H9 (cell line): ENCODE results near the gene STON2. TPM values are rescaled to one million over a fixed set of nuclear protein-coding genes. Genes with fewer than 3 reads are reported as not detected.

ENCODE experiments used
- DNase-seq: peaks from one replicate; pipeline ENCODE4 v3.0.0-alpha.2; 2017
- H2AFZ ChIP-seq: one replicate; pipeline ENCODE4 v1.6.1; 2013; ENCODE audit warnings: mild to moderate bottlenecking, low read length, control low read depth, moderate library complexity
- H2AK5ac ChIP-seq: 2 replicates; pipeline ENCODE4 v1.6.1; 2013; ENCODE audit warnings: low read length, control low read depth, mixed read lengths; ENCODE audit not compliant: insufficient read length
- H2BK120ac ChIP-seq: one replicate; pipeline ENCODE4 v1.6.1; 2013; ENCODE audit warnings: low read depth, mild to moderate bottlenecking, low read length, control low read depth, inconsistent platforms; ENCODE audit not compliant: poor library complexity, severe bottlenecking
- H2BK12ac ChIP-seq: 2 replicates; pipeline ENCODE4 v1.6.1; 2013; ENCODE audit warnings: low read length, control low read depth, mixed read lengths, low read depth; ENCODE audit not compliant: insufficient read length
- H2BK15ac ChIP-seq: 2 replicates; pipeline ENCODE4 v1.6.1; 2013; ENCODE audit warnings: low read depth, low read length, control low read depth
- H2BK20ac ChIP-seq: one replicate; pipeline ENCODE4 v1.6.1; 2013; ENCODE audit warnings: low read depth, mild to moderate bottlenecking, low read length, control low read depth, inconsistent platforms; ENCODE audit not compliant: poor library complexity, severe bottlenecking
- H2BK5ac ChIP-seq: 2 replicates; pipeline ENCODE4 v1.6.1; 2013; ENCODE audit warnings: low read length, control low read depth, mixed read lengths; ENCODE audit not compliant: insufficient read length
- H3K14ac ChIP-seq: 2 replicates; pipeline ENCODE4 v1.6.1; 2013; ENCODE audit warnings: low read length, control low read depth; ENCODE audit not compliant: insufficient read depth
- H3K18ac ChIP-seq: 2 replicates; pipeline ENCODE4 v1.6.1; 2013; ENCODE audit warnings: low read depth, mild to moderate bottlenecking, mixed read lengths, low read length, control low read depth; ENCODE audit not compliant: insufficient read length
- H3K23ac ChIP-seq: 2 replicates; pipeline ENCODE4 v1.6.1; 2013; ENCODE audit warnings: low read length, control low read depth, mixed read lengths, low read depth; ENCODE audit not compliant: insufficient read length
- H3K23me2 ChIP-seq: 2 replicates; pipeline ENCODE4 v1.6.1; 2013; ENCODE audit warnings: low read depth, mild to moderate bottlenecking, mixed read lengths, low read length, control low read depth; ENCODE audit not compliant: insufficient read length, poor library complexity, severe bottlenecking
- H3K27ac ChIP-seq: 2 replicates; pipeline ENCODE4 v1.5.1; 2013; ENCODE audit warnings: low read length, control low read depth, mixed read lengths, low read depth; ENCODE audit not compliant: insufficient read length
- H3K27me3 ChIP-seq: 2 replicates; pipeline ENCODE4 v1.6.1; 2013; ENCODE audit warnings: low read length, control low read depth, inconsistent platforms; ENCODE audit not compliant: insufficient read depth
- H3K4ac ChIP-seq: 2 replicates; pipeline ENCODE4 v1.6.1; 2013; ENCODE audit warnings: low read depth, mild to moderate bottlenecking, control low read depth, inconsistent platforms, low read length, moderate library complexity
- H3K4me1 ChIP-seq: 2 replicates; pipeline ENCODE4 v1.6.1; 2013; ENCODE audit warnings: low read length, control low read depth, inconsistent platforms; ENCODE audit not compliant: insufficient read depth
- H3K4me2 ChIP-seq: 2 replicates; pipeline ENCODE4 v1.6.1; 2013; ENCODE audit warnings: low read length, control low read depth, mixed read lengths; ENCODE audit not compliant: insufficient read length, insufficient read depth
- H3K56ac ChIP-seq: 2 replicates; pipeline ENCODE4 v1.6.1; 2013; ENCODE audit warnings: low read depth, mild to moderate bottlenecking, mixed read lengths, low read length, control low read depth; ENCODE audit not compliant: insufficient read length
- H3K79me1 ChIP-seq: 2 replicates; pipeline ENCODE4 v1.6.1; 2013; ENCODE audit warnings: low read depth, mild to moderate bottlenecking, moderate library complexity, low read length, control low read depth, inconsistent platforms; ENCODE audit not compliant: insufficient read depth, poor library complexity, severe bottlenecking
- H3K79me2 ChIP-seq: 2 replicates; pipeline ENCODE4 v1.6.1; 2013; ENCODE audit warnings: low read length, control low read depth, inconsistent platforms; ENCODE audit not compliant: insufficient read depth
- H3K9ac ChIP-seq: 2 replicates; pipeline ENCODE4 v1.6.1; 2013; ENCODE audit warnings: low read length, control low read depth, mixed read lengths; ENCODE audit not compliant: insufficient read length; ENCODE audit errors: extremely low read depth
- H3K9me3 ChIP-seq: one replicate; pipeline ENCODE4 v1.6.1; 2013; ENCODE audit warnings: low read depth, low read length, inconsistent platforms; ENCODE audit not compliant: control insufficient read depth
- H3T11ph ChIP-seq: one replicate; pipeline ENCODE4 v1.6.1; 2013; ENCODE audit warnings: mild to moderate bottlenecking, low read length, control low read depth, inconsistent platforms
- H4K20me1 ChIP-seq: one replicate; pipeline ENCODE4 v1.6.1; 2013; ENCODE audit not compliant: control insufficient read depth, insufficient read length, insufficient read depth
- H4K5ac ChIP-seq: 2 replicates; pipeline ENCODE4 v1.6.1; 2013; ENCODE audit warnings: low read depth, mild to moderate bottlenecking, mixed read lengths, low read length, control low read depth; ENCODE audit not compliant: insufficient read length
- H4K8ac ChIP-seq: replicated peaks from 2 replicates; pipeline ENCODE4 v1.6.1; 2013; ENCODE audit warnings: low read length, control low read depth, mixed read lengths, low read depth; ENCODE audit not compliant: insufficient read length
- H4K91ac ChIP-seq: 2 replicates; pipeline ENCODE4 v1.6.1; 2013; ENCODE audit warnings: low read depth, mild to moderate bottlenecking, moderate library complexity, mixed read lengths, low read length, control low read depth; ENCODE audit not compliant: insufficient read length
- H3K27ac Mint-ChIP-seq, 3 experiments: 2 replicates in 2 of 3; 3 replicates in 1 of 3; pipeline ENCODE4 v1.8.0; 2020 to 2021; ENCODE audit warnings: mixed read lengths in 3 of 3, mild to moderate bottlenecking in 1 of 3, moderate library complexity in 1 of 3
- H3K27me3 Mint-ChIP-seq: 2 replicates; pipeline ENCODE4 v1.8.0; 2021; ENCODE audit warnings: low read depth, mild to moderate bottlenecking, moderate library complexity, mixed read lengths
- H3K36me3 Mint-ChIP-seq, 3 experiments: 2 replicates in 2 of 3; 3 replicates in 1 of 3; pipeline ENCODE4 v1.8.0; 2020 to 2021; ENCODE audit warnings: low read depth in 3 of 3, mixed read lengths in 3 of 3; ENCODE audit not compliant: insufficient read depth in 1 of 3
- H3K4me1 Mint-ChIP-seq, 2 experiments: 2 replicates each; pipeline ENCODE4 v1.8.0; 2020; ENCODE audit warnings: mixed read lengths in 2 of 2
- H3K4me3 Mint-ChIP-seq, 2 experiments: 2 replicates in 1 of 2; 3 replicates in 1 of 2; pipeline ENCODE4 v1.8.0; 2020 to 2021; ENCODE audit warnings: mild to moderate bottlenecking in 2 of 2, mixed read lengths in 2 of 2, moderate library complexity in 1 of 2
- H3K9me3 Mint-ChIP-seq, 2 experiments: 2 replicates in 1 of 2; 3 replicates in 1 of 2; pipeline ENCODE4 v1.8.0; 2020; ENCODE audit warnings: mild to moderate bottlenecking in 2 of 2, mixed read lengths in 2 of 2, moderate library complexity in 1 of 2
- WGBS: extraction: QIAGEN DNeasy Blood & Tissue Kit; methylation state at CpG from one replicate; pipeline ENCODE4 v1.1.7; 2013; ENCODE audit warnings: missing lambda C conversion rate, low lambda C conversion rate, mixed read lengths; ENCODE audit not compliant: insufficient read length; ENCODE audit errors: extremely low coverage; 5-methylcytosine and 5-hydroxymethylcytosine counted together
- total RNA-seq: library from RNA; stranded (reverse); gene quantifications from 2 replicates; pipeline ENCODE4 v1.2.1, GENCODE V29; 2021
- TF ChIP-seq, protein P1 (sequence below): fragments of 200-600 bp; sonication (generic); conservative IDR thresholded peaks from 3 replicates; pipeline ENCODE4 v1.8.0; 2021; ENCODE audit warnings: antibody characterized with exemption, mild to moderate bottlenecking

STON2 gene
- total RNA-seq, 1 experiment from 2014 or later: 62.9 TPM

DNA sequence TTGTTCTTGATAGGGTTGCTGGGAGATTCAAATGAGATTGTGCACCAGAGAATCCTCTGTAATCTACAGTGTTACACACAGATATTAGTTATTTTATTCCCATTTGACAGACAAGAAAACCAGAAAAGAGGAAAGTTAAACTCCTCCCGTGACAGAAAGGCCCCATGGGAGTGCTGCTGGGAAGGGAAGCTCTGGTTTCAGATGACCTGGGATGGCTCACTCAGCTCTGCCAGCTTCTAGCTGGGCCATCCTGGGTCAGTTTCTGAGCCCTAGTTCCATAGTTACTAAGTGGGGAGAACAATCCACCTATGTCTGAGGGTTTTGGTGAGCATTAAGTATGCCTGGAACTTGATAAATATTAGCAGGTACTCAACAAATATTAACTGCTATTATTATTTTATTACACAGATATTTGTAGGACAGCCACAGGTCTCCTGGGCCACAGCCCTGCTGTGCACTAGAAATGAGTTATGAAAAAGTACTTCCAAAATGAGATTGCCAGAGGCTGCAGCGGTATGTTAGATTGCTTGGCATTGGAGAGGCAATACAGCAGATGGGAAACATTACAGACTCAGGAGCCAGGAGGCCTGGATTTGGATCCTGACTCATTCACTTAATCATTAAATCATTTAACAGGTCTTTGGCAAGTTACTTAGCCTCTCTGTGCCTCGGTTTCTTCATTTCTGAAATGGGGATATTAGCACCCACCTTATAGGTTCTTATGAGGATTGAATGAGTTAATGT lies 47.1 kb upstream of the STON2 start:
- H3K4me2 ChIP-seq: no peak overlapping the region
- peaks cover 5% of the 10 kb centered on the region; the same call in 1 of the 2 replicates for H3K4me1 ChIP-seq
- H2BK120ac ChIP-seq: no peak overlapping the region
- no peak overlapping the region for H4K8ac ChIP-seq
- no peaks in the 10 kb centered on the region for H3K79me1 ChIP-seq
- no peak overlapping the region for H2AFZ ChIP-seq
- H3K4ac ChIP-seq: no peak overlapping the region
- H3T11ph ChIP-seq: no peak overlapping the region
- no peak overlapping the region for H2AK5ac ChIP-seq
- no peak overlapping the region for H2BK20ac ChIP-seq
- no peak overlapping the region for H3K23ac ChIP-seq
- H2BK5ac ChIP-seq: no peak overlapping the region
- no peak for DNase-seq
- Mint-ChIP-seq H3K36me3 (peaks cover 0 to 2% (median 0%) of the 10 kb centered on the region in 3 experiments; a peak in 1 of 7 replicates), H3K27ac (no peak overlapping the region), H3K4me3 (no peak overlapping the region), H3K9me3 (peaks cover 3 to 8% of the 10 kb centered on the region in 2 experiments), H3K27me3 (peaks cover 7% of the 10 kb centered on the region), H3K4me1 (peaks cover 21 to 22% of the 10 kb centered on the region in 2 experiments)
- no peak overlapping the region for H2BK12ac ChIP-seq
- H2BK15ac ChIP-seq: no peak overlapping the region
- no peaks in the 10 kb centered on the region for H3K9me3 ChIP-seq
- no peak overlapping the region for H3K9ac ChIP-seq
- H3K79me2 ChIP-seq: no peaks in the 10 kb centered on the region
- no peak overlapping the region for H4K91ac ChIP-seq
- H4K5ac ChIP-seq: no peak overlapping the region
- H3K27me3 ChIP-seq: no peaks in the 10 kb centered on the region
- no peaks in the 10 kb centered on the region for H3K23me2 ChIP-seq
- no peak overlapping the region for H3K27ac ChIP-seq
- no peak overlapping the region for H3K56ac ChIP-seq
- no peaks in the 10 kb centered on the region for H4K20me1 ChIP-seq
- no peak overlapping the region for H3K18ac ChIP-seq
- whole genome bisulfite sequencing: no CpG with 5 or more reads among the region's 3 CpGs
- TF ChIP-seq, protein P1, sequence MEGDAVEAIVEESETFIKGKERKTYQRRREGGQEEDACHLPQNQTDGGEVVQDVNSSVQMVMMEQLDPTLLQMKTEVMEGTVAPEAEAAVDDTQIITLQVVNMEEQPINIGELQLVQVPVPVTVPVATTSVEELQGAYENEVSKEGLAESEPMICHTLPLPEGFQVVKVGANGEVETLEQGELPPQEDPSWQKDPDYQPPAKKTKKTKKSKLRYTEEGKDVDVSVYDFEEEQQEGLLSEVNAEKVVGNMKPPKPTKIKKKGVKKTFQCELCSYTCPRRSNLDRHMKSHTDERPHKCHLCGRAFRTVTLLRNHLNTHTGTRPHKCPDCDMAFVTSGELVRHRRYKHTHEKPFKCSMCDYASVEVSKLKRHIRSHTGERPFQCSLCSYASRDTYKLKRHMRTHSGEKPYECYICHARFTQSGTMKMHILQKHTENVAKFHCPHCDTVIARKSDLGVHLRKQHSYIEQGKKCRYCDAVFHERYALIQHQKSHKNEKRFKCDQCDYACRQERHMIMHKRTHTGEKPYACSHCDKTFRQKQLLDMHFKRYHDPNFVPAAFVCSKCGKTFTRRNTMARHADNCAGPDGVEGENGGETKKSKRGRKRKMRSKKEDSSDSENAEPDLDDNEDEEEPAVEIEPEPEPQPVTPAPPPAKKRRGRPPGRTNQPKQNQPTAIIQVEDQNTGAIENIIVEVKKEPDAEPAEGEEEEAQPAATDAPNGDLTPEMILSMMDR: no peak
- no peak overlapping the region for H3K14ac ChIP-seq
